ENCODE data around the gene ARPC1A. TPM values are rescaled to one million over a fixed set of nuclear protein-coding genes. Genes with fewer than 3 reads are reported as not detected.
A peak's percentile ranks its signal among the peaks of the same experiment; 100 is the strongest.
"Not testable (repeated sequence)": the region's sequence is repeated elsewhere in the genome, so short reads cannot be mapped to it uniquely, and the experiment has no call there.

ARPC1A gene
- 10 to 100 TPM; 47.4 to 74.1 TPM for total RNA-seq

DNA sequence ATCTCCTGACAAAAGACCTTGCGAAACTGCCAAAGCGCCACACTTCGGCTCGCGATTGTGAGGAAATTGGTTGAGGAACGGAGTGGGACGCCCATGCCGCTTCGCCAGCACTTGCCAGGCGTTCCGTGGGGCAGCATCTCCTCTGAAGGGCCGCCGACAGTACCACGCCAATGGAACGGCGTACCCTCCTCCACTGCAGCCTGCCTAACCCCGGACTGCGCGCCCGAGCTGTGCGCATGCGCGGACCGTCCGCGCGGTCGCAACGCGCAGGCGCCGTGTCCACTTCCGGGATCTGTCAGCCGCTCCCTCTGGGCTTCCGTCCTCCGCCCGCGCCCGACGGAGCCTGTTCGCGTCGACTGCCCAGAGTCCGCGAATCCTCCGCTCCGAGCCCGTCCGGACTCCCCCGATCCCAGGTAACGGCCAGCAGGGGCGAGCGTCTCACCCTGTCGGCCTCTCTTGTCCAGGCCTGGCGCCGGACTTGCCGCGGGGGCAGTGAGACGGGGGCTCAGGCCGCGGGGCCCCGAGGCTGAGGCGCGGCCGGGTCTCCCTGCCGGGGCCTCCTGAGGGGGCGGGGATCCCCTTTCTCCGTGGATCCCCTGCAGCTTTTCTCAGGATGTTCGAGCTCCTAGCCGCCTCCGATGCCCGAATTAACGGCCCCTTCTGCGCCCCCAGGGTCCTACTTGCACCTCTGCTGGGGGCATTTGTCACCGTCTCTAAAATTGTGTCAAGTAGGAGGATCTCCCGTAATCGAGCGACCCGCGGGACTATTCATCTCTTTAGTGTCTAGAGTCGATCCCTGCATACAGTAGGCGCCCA, at the start of gene ARPC1A:
TSS of gene ARPC1A (plus strand) at position 307 of the 816 bp plus-strand sequence. CDS start 7,456 bp downstream, outside the sequence.
- Mint-ChIP-seq H3K36me3 (ENCODE audit: low read depth) (peaks cover 39% of the 10 kb centered on the region), H3K4me1 (peaks cover 18% of the 10 kb centered on the region), H3K9me3 (no peaks in the 10 kb centered on the region), H3K4me3 (peak within 1 kb of the TSS; percentile 97), H3K27me3 (no peaks in the 10 kb centered on the region), H3K27ac (peak within 1 kb of the TSS; percentile 98)
- ATAC-seq (replicated peaks), result peak; percentile 90

DNA sequence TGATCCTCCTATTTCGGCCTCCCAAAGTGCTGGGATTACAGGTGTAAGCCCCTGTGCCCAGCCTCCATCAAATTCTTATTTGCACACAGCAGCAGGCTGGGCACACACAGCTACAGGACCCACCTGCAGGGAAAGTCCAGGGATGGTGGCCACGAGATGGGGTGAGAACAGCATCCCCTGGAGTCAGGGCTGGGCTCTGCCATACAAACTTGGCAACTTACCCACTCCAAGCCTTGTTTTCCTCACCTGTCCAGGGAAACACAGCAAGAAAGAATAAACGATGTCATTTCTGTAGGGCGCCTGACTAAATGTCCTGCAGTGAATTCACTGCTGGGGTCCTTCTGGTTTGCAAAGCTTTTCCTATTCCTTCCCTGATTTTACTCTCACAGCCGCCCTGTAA, 47.5 kb upstream of the ARPC1A start:
- ATAC-seq (replicated peaks), result no peak
- H3K4me1 Mint-ChIP-seq, result peaks cover 17% of the 10 kb centered on the region
- H3K36me3 Mint-ChIP-seq (ENCODE audit: low read depth), result no peaks in the 10 kb centered on the region
- H3K9me3 Mint-ChIP-seq, result no peaks in the 10 kb centered on the region
- H3K27ac Mint-ChIP-seq, result no peak overlapping the region
- no peak overlapping the region for H3K4me3 Mint-ChIP-seq
- H3K27me3 Mint-ChIP-seq, result peaks cover 3% of the 10 kb centered on the region

GRCh38 chr7:99284165-99284564, 41.5 kb upstream of the ARPC1A start:
- not testable (repeated sequence) for H3K4me1 Mint-ChIP-seq; H3K4me3 Mint-ChIP-seq; H3K9me3 Mint-ChIP-seq; ATAC-seq (replicated peaks); H3K27ac Mint-ChIP-seq; H3K36me3 Mint-ChIP-seq (ENCODE audit: low read depth); H3K27me3 Mint-ChIP-seq

DNA sequence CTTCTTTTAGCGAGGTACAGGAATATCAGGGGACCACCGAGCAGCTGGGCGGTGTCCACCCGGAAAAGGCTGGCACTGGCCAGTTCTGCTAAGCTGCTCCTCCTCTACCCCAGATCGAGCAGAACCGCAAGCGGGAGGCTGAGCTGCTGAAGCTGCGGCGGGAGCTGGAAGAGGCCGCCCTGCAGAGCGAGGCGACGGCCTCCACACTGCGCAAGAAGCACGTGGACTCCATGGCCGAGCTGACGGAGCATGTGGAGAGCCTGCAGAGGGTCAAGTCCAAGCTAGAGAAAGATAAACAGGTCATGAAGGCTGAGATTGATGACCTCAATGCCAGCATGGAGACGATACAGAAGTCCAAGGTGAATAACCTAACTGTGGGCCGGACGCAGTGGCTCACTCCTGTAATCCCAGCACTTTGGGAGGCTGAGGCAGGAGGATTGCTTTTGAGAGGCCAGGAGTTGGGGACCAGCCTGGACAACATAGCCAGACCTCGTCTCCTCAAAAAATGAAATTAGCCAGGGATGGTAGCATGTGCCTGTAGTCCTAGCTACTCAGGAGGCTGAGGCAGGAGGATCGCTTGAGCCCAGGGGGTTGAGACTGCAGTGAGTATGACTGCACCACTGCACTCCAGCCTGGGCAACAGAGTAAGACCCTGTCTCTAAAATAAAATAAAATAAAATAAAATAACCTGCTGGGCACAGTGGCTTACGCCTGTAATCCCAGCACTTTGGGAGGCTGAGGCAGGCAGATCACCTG, 37.7 kb upstream of the ARPC1A start:
- Mint-ChIP-seq H3K9me3 (no peaks in the 10 kb centered on the region), H3K4me1 (no peaks in the 10 kb centered on the region), H3K27ac (no peak overlapping the region), H3K4me3 (no peak overlapping the region), H3K36me3 (ENCODE audit: low read depth) (no peaks in the 10 kb centered on the region), H3K27me3 (no peaks in the 10 kb centered on the region)
- ATAC-seq (replicated peaks), result no peak

GRCh38 chr7:99289185-99289584, 36.5 kb upstream of the ARPC1A start:
- Mint-ChIP-seq H3K36me3 (ENCODE audit: low read depth) (no peaks in the 10 kb centered on the region), H3K27me3 (no peaks in the 10 kb centered on the region), H3K4me1 (no peaks in the 10 kb centered on the region), H3K9me3 (no peaks in the 10 kb centered on the region), H3K4me3 (no peak overlapping the region), H3K27ac (no peak overlapping the region)
- ATAC-seq (replicated peaks), result no peak

GRCh38 chr7:99290148-99290547, 35.5 kb upstream of the ARPC1A start:
- not testable (repeated sequence) for H3K4me1 Mint-ChIP-seq; H3K9me3 Mint-ChIP-seq; ATAC-seq (replicated peaks); H3K4me3 Mint-ChIP-seq; H3K36me3 Mint-ChIP-seq (ENCODE audit: low read depth); H3K27me3 Mint-ChIP-seq; H3K27ac Mint-ChIP-seq

DNA sequence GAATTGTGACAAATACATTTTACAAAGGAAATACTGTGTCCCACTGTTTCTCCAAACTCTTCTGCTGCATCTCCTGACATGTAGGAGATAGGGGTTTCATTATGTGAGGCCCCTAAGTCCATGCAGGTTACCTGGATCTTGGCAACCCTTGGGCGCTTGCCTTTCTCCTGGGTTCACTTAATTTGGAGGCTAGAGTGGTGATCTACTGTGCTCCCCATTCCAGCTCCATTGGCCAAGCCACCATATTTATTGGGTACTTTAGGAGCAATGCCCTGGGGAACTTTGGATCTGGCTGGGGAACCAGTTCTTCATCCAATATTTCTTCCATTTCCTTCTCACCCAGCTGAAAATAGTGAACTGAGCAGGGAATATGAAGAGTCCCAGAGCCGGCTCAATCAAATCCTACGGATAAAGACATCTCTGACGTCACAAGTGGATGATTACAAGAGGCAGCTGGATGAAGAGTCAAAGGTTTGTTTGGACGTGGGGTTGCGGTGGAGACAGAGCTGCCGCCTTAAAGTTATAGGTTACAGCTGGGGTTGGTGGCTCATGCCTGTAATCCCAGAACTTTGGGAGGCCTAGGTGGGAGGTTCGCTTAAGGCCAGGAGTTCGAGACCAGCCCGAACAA, 34.6 kb upstream of the ARPC1A start:
- Mint-ChIP-seq H3K9me3 (no peaks in the 10 kb centered on the region), H3K36me3 (ENCODE audit: low read depth) (no peaks in the 10 kb centered on the region), H3K27ac (no peak overlapping the region), H3K27me3 (no peaks in the 10 kb centered on the region), H3K4me3 (no peak overlapping the region), H3K4me1 (no peaks in the 10 kb centered on the region)
- ATAC-seq (replicated peaks), result no peak

- Mint-ChIP-seq H3K4me3 (no peak overlapping the region), H3K9me3 (no peaks in the 10 kb centered on the region), H3K4me1 (no peaks in the 10 kb centered on the region), H3K27ac (no peak overlapping the region), H3K36me3 (ENCODE audit: low read depth) (no peaks in the 10 kb centered on the region), H3K27me3 (no peaks in the 10 kb centered on the region)
- no peak for ATAC-seq (replicated peaks)
Observed at GRCh38 chr7:99292127-99292526, 33.6 kb upstream of the ARPC1A start.

GRCh38 chr7:99293167-99293566, 32.5 kb upstream of the ARPC1A start:
- no peak overlapping the region for H3K4me3 Mint-ChIP-seq
- H3K27ac Mint-ChIP-seq, result peak overlapping the region; percentile 35
- no peak for ATAC-seq (replicated peaks)
- H3K36me3 Mint-ChIP-seq (ENCODE audit: low read depth), result no peaks in the 10 kb centered on the region
- no peaks in the 10 kb centered on the region for H3K27me3 Mint-ChIP-seq
- H3K4me1 Mint-ChIP-seq, result no peaks in the 10 kb centered on the region
- no peaks in the 10 kb centered on the region for H3K9me3 Mint-ChIP-seq

DNA sequence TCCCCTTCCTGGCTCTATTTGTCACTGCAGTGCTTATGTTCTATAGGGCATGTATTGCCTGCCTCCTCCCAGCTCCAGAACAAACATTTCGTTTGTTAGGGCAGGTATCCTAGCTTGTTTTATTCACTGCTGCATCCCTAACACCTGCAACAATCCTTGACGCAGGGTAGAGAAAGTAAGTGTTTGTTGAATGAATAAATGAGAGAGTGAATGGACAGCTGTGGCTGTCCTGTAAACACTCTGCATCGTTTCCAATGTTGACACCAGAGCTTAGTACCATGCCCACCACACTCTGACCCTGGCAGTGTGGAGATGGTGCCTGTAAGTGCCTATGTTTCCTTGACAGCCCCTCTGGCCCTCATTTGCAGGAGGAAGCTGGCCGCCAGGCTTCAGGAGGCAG, 32.0 kb upstream of the ARPC1A start:
- Mint-ChIP-seq H3K27me3 (no peaks in the 10 kb centered on the region), H3K4me3 (no peak overlapping the region), H3K9me3 (no peaks in the 10 kb centered on the region), H3K4me1 (no peaks in the 10 kb centered on the region), H3K27ac (peak overlapping the region; percentile 35), H3K36me3 (ENCODE audit: low read depth) (no peaks in the 10 kb centered on the region)
- no peak for ATAC-seq (replicated peaks)

DNA sequence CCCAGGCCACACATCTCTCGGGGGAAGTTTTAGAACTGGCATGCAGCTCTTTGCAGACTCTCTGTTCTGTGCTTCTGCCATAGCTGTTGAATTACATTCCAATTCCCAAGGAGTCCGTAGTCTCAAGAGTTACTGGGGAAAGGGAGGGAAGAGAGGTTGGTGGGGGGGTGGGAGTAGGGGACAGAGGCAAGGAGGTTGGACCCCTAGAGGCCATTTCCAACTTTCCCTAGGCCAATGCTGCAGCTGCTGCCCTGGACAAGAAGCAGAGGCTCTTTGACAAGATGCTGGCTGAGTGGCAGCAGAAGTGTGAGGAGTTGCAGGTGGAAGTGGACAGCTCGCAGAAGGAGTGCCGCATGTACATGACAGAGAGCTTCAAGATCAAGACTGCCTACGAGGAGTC, 29.2 kb upstream of the ARPC1A start:
- H3K27me3 Mint-ChIP-seq, result no peaks in the 10 kb centered on the region
- no peak overlapping the region for H3K27ac Mint-ChIP-seq
- ATAC-seq (replicated peaks), result no peak
- no peak overlapping the region for H3K4me3 Mint-ChIP-seq
- H3K9me3 Mint-ChIP-seq, result no peaks in the 10 kb centered on the region
- no peaks in the 10 kb centered on the region for H3K36me3 Mint-ChIP-seq (ENCODE audit: low read depth)
- H3K4me1 Mint-ChIP-seq, result no peaks in the 10 kb centered on the region

- no peaks in the 10 kb centered on the region for H3K9me3 Mint-ChIP-seq
- H3K27ac Mint-ChIP-seq, result no peak overlapping the region
- H3K4me1 Mint-ChIP-seq, result no peaks in the 10 kb centered on the region
- no peak overlapping the region for H3K4me3 Mint-ChIP-seq
- no peaks in the 10 kb centered on the region for H3K36me3 Mint-ChIP-seq (ENCODE audit: low read depth)
- no peak for ATAC-seq (replicated peaks)
- H3K27me3 Mint-ChIP-seq, result no peaks in the 10 kb centered on the region
Observed at GRCh38 chr7:99301496-99301895, 24.2 kb upstream of the ARPC1A start.

DNA sequence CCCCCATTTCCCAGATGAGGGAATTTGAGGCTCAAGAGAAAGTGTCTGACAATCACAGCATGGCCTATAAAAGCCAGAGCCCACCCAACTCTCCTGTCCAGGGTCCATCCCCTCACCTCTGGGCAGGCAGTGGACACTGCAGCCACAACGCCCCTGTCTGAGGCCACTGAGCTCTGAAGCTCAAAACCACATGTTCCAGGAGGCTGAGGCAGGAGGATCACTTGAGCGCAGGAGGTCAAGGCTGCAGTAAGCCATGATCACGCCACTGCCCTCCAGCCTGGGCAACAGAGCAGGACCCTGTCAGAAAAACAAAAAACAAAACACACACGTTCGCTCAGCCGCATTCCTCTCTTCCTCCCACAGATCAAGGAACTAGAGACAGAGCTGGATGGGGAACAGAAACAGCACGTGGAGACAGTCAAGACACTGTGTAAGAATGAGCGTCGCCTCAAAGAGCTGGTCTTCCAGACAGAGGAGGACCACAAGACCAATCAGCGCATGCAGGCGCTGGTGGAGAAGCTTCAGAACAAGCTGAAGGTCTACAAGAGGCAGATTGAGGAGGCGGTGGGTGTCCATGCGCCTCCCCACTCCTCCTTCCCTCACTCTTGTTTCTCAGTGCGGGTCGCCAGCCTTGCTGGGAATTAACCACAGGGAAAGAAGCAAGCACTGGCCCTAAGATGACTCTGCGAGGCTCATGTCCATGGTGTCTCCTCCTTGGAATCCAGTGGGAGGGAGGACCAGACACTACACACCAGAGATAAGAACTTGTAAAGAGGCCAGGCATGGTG, 20.0 kb upstream of the ARPC1A start:
- H3K27me3 Mint-ChIP-seq, result peaks cover 7% of the 10 kb centered on the region
- H3K4me1 Mint-ChIP-seq, result no peaks in the 10 kb centered on the region
- no peak overlapping the region for H3K4me3 Mint-ChIP-seq
- H3K36me3 Mint-ChIP-seq (ENCODE audit: low read depth), result no peaks in the 10 kb centered on the region
- no peak overlapping the region for H3K27ac Mint-ChIP-seq
- ATAC-seq (replicated peaks), result no peak
- H3K9me3 Mint-ChIP-seq, result no peaks in the 10 kb centered on the region

DNA sequence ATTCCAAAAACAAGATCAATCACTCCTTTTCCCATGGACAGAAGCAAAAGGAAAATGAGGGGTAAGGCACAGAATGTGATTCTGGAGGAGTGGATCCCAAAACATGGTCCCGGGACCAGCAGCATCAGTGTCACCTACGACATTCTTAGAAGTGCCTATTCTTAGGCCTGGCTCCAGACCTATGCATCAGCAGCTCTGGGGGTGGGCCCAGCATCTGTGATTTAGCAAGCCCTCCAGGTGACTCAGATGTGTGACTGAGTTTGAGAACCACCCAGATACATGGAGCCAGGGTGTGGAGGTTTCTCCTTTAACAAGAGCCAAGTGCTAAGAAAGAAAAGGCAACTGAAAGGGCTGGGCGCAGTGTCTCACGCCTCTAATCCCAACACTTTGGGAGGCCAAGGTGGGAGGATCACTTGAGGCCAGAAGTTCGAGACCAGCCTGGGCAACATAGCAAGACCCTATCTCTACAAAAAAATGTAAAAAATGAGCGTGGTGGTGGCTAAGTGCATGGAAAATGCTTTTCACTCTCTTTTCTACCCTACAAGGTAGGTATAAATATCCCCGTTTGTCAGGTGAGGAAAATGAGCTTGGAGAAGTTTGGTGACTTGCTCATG, 17.1 kb upstream of the ARPC1A start:
- no peak overlapping the region for H3K4me3 Mint-ChIP-seq
- no peaks in the 10 kb centered on the region for H3K36me3 Mint-ChIP-seq (ENCODE audit: low read depth)
- H3K27me3 Mint-ChIP-seq, result peaks cover 9% of the 10 kb centered on the region
- ATAC-seq (replicated peaks), result peak; percentile 39
- H3K27ac Mint-ChIP-seq, result no peak overlapping the region
- H3K9me3 Mint-ChIP-seq, result no peaks in the 10 kb centered on the region
- H3K4me1 Mint-ChIP-seq, result no peaks in the 10 kb centered on the region
